Measurements from ENCODE around the gene PEDS1.

PEDS1 gene

DNA sequence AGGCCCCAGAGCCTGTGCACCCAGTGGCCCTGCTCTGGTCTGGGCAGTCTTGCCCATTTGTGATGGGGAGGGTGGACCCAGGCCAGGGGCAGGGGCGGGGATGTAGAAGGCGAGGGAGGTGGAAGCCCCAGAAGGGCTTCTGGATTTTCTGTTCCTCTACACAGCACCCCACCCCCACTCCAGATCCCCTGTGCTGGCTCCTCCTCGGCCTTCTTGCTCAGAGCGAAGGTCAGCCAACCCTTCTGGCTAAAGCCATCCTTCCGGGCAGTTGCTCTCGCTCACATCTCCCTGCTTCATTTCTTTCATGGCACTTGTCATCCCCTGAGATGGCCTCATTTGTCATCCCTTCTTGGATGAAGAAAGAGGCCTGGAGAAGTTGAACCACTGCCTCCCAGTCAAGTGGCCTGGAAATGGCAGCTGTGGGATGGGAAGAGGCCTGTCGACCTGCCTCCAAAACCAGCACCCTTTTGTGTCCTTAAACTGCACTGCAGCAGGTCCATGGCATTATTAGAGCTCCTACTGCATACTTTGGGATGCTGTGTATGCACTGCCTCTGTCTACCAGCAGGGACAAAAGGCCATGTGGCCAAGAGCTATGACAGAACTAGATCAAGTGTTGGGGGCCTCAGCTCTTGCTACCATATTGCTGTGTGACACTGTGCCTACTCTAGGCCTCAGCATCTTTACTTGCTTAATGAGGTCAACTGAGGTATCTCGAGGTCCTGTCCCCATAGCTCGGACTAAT, 19.9 kb downstream of the PEDS1 start:
- no peak for DNase-seq

- DNase-seq: no peak
Observed at GRCh38 chr20:50133041-50133440, 20.5 kb downstream of the PEDS1 start.

GRCh38 chr20:50130995-50131394, 22.5 kb downstream of the PEDS1 start:
- no peak for DNase-seq

GRCh38 chr20:50130356-50130723, 23.2 kb downstream of the PEDS1 start:
- DNase-seq: no peak

- no peak for DNase-seq
Observed at GRCh38 chr20:50129662-50130355, 23.7 kb downstream of the PEDS1 start.

- no peak for DNase-seq
Observed at GRCh38 chr20:50128520-50128905, 25.0 kb downstream of the PEDS1 start.

GRCh38 chr20:50127587-50128519, 25.7 kb downstream of the PEDS1 start:
- no peak for DNase-seq

GRCh38 chr20:50126662-50127061, 26.9 kb downstream of the PEDS1 start:
- DNase-seq: no peak

DNA sequence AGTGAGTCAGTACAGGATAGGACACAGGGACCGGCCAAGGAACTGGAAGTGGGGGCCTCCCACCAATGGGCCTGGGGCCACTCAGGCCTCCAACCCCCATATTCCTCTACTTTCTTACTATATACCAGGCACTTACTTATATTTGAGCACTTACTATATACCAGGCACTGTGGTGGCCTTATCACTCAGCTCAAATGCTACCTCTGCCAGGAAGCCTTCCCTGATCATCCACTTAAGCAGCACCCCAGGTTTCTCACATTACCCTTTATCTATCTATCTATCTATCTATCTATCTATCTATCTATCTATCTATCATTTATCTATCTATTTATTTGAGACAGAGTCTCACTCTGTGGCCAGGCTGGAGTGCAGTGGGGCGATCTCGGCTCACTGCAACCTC, 28.2 kb downstream of the PEDS1 start:
- DNase-seq: no peak

DNA sequence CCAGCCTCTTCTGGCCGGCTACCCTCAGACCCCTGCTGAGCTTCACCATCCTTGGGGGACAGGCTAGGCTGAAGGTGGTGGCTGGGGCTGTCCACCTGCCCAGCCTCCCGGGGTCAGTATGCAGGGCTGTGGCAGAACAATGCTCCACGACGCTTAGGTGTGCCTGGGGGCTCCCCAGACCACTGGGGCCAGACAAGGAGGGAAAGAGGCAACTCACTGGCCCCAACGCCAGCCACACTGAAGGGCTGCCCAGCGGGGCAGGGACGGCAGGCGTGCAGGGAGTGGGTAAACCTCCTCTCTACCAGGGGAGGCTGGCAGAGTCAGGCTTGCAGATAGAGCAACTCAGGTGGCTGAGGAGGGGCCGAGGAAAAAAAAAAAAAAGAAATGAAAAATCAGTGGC, 29.0 kb downstream of the PEDS1 start:
- DNase-seq: no peak

- no peak for DNase-seq
Observed at GRCh38 chr20:50123418-50123817, 30.1 kb downstream of the PEDS1 start.

- no peak for DNase-seq
Observed at GRCh38 chr20:50122763-50123162, 30.8 kb downstream of the PEDS1 start.

DNA sequence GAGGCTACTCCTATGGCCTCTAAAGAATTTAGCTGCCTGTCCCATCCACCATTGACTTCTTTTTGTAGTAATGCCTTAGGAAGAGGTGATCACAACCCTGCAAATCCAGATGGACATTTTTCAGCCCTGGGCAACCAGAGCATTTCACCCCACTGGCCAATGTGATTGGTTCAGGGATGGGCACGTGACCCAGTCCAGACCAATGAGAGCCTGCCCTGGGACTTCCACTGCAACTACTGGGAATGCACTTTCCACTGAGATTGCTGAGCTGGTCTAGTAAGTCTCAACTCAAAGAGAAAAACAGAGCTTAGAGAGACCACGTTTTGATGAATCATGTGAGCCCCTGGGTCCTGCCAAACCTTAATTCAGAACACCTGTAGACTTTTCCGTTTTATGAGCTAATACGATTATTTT, 31.7 kb downstream of the PEDS1 start:
- no peak for DNase-seq

- peak; percentile 62 to 69 for DNase-seq
Observed at GRCh38 chr20:50120935-50121693, 32.4 kb downstream of the PEDS1 start.

DNA sequence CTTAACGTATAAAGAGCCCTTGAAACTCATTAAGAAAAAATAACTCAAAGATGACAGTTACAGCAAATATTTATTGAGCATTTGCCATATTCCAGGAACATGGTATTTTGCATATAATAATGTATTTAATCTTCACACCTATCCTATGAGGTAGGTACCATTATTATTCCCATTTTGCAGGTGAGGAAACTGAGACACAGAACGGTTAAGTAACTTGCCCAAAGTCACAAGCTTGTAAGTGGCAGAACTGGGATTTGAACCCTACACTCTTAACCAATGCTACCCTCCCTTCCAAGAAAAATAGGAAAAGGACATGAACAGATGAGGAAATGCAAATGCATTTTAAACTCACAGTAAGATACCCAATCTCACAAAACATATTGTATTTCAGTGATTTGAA, 35.3 kb downstream of the PEDS1 start:
- no peak for DNase-seq

DNA sequence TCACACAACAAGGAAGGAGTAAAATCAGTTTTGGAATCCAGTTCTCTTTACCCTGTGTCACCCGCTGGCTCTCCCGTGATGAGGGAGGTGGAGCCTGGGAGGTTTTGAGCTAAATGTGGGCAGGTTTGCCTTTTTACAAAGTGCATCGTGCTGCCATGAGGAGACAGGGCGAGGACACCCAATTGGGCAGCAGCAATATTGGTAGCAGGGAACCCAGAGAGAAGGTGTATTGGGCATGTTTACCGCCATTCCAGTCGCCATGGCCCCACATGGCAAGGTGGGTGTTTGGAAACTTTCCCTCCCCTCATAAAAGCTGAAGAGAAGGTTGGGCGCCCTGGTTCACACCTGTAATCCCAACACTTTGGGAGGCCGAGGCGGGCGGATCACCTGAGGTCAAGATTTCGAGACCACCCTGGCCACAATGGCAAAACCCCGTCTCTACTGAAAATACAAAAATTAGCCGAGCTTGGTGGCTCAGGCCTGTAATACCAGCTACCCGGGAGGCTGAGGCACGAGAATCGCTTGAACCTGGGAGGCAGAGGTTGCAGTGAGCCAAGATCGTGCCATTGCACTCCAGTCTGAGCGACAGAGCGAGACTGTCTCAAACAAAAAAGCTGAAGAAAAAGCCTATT, 37.0 kb downstream of the PEDS1 start:
- DNase-seq: no peak

DNA sequence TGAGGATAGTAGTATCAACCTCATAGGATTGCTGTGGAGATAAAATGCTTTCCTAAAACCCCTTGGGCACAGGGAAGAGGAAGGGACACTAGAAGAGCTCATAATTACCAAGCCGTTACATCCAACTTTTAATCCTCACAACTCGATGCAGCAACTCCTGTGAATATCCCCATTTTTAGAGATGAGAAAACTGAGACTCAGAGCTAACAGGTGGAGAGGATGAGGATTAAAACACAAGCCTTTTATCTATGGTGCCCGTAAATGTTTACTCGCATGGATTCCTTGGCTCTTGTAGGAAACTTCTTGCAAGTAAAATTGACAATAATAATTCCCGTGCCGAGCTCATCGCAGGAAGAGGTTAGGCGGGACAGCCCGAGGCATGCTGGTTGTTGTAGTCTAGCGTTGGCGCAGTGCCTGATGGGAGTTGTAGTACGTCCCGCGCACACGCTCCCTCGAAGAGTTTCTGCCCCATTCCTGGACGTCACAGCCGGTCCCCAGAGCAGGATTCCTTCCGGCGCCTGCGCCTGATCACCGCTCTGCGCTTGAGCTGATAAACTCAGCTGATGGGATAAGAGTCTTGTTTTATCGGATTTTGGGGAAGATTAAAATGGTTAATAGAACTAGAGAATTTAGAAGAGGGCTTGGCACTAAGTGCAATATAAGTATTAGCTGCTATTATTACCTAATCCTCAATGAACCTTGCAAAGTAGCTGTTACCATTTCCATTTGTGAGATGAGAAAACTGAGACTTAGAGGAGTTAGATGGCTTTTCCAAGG, 37.7 kb downstream of the PEDS1 start:
- peak; percentile 95 to 96 for DNase-seq

- no peak for DNase-seq
Observed at GRCh38 chr20:50115041-50115512, 38.4 kb downstream of the PEDS1 start.

GRCh38 chr20:50113420-50114224, 39.9 kb downstream of the PEDS1 start:
- DNase-seq: no peak
